ENCODE measurements around the gene PATL2. TPM values are rescaled to one million over a fixed set of nuclear protein-coding genes. Genes with fewer than 3 reads are reported as not detected.

PATL2 gene
- total RNA-seq, 2 experiments from 2014 or later = 4.8 to 8.8 TPM

GRCh38 chr15:44623178-44623577 lies 87.9 kb downstream of the PATL2 start:
- H3K27ac ChIP-seq (ENCODE audit: low read depth, low read length, poor library complexity, severe bottlenecking) = no peak overlapping the region
- no peaks in the 10 kb centered on the region for H3K9me2 ChIP-seq (ENCODE audit: insufficient read depth, low read length)
- intact Hi-C loops (cut with micrococcal nuclease; ENCODE audit: unreplicated experiment) = no loop called here
- TF ChIP-seq EZH2phosphoT487 (IDR thresholded peaks at IDR 0.05; ENCODE audit: borderline replicate concordance, low read depth, low read length) (no peak), CTCF (conservative IDR thresholded peaks at IDR 0.05; ENCODE audit: low read length) (no peak)
- H3K4me2 ChIP-seq (ENCODE audit: low read length) = no peak overlapping the region
- DNase-seq (ENCODE audit: low spot score) = no peak
- peaks cover 90% of the 10 kb centered on the region for H3K36me3 ChIP-seq (ENCODE audit: insufficient read depth, low read length)
- no peak overlapping the region for H2AFZ ChIP-seq (ENCODE audit: low read length)
- H3K79me2 ChIP-seq (ENCODE audit: insufficient read depth, low read depth, low read length) = no peaks in the 10 kb centered on the region
- CTCF ChIA-PET (ENCODE audit: unreplicated experiment) = no interaction called here
- no peaks in the 10 kb centered on the region for H3K9me3 ChIP-seq (ENCODE audit: low read length)
- no peak overlapping the region for H3K4me3 ChIP-seq (ENCODE audit: low read depth, low read length, poor library complexity, severe bottlenecking)
- POLR2A ChIA-PET = interaction anchor here (0.6 kb wide), 1 partner anchor 1276 kb away, joined by 3 read pairs; no protein-coding TSS in a partner anchor
- no peaks in the 10 kb centered on the region for H3K4me1 ChIP-seq (ENCODE audit: insufficient read depth, low read length, poor library complexity, severe bottlenecking)
- H4K20me1 ChIP-seq (ENCODE audit: insufficient read depth, low read length) = no peaks in the 10 kb centered on the region
- no TSS peak for BruUV-seq (replicated peaks)

- Histone ChIP-seq H3K4me1 (ENCODE audit: insufficient read depth, low read length, poor library complexity, severe bottlenecking) (no peaks in the 10 kb centered on the region), H3K9me3 (ENCODE audit: low read length) (no peaks in the 10 kb centered on the region), H3K36me3 (ENCODE audit: insufficient read depth, low read length) (peaks cover 92% of the 10 kb centered on the region), H3K4me3 (ENCODE audit: low read depth, low read length, poor library complexity, severe bottlenecking) (no peak overlapping the region), H3K79me2 (ENCODE audit: insufficient read depth, low read depth, low read length) (no peaks in the 10 kb centered on the region), H4K20me1 (ENCODE audit: insufficient read depth, low read length) (no peaks in the 10 kb centered on the region), H3K27ac (ENCODE audit: low read depth, low read length, poor library complexity, severe bottlenecking) (no peak overlapping the region), H3K9me2 (ENCODE audit: insufficient read depth, low read length) (no peaks in the 10 kb centered on the region), H3K4me2 (ENCODE audit: low read length) (no peak overlapping the region), H2AFZ (ENCODE audit: low read length) (no peak overlapping the region)
- BruUV-seq (replicated peaks) = no TSS peak
- intact Hi-C loops (cut with micrococcal nuclease; ENCODE audit: unreplicated experiment) = no loop called here
- DNase-seq (ENCODE audit: low spot score) = no peak
- no peak for TF ChIP-seq EZH2phosphoT487 (IDR thresholded peaks at IDR 0.05; ENCODE audit: borderline replicate concordance, low read depth, low read length)
- TF ChIP-seq CTCF (conservative IDR thresholded peaks at IDR 0.05; ENCODE audit: low read length) = no peak
- ChIA-PET CTCF (ENCODE audit: unreplicated experiment) (no interaction called here), POLR2A (interaction anchor here (2.2 kb wide), 1 partner anchor 21 kb away, joined by 4 read pairs; no protein-coding TSS in a partner anchor)
Observed at GRCh38 chr15:44620081-44620480, 91.0 kb downstream of the PATL2 start.

- Histone ChIP-seq H4K20me1 (ENCODE audit: insufficient read depth, low read length) (no peaks in the 10 kb centered on the region), H3K9me2 (ENCODE audit: insufficient read depth, low read length) (no peaks in the 10 kb centered on the region), H3K9me3 (ENCODE audit: low read length) (no peaks in the 10 kb centered on the region), H3K4me3 (ENCODE audit: low read depth, low read length, poor library complexity, severe bottlenecking) (no peak overlapping the region), H3K27ac (ENCODE audit: low read depth, low read length, poor library complexity, severe bottlenecking) (no peak overlapping the region), H3K4me1 (ENCODE audit: insufficient read depth, low read length, poor library complexity, severe bottlenecking) (no peaks in the 10 kb centered on the region), H3K4me2 (ENCODE audit: low read length) (no peak overlapping the region), H3K36me3 (ENCODE audit: insufficient read depth, low read length) (peaks cover 91% of the 10 kb centered on the region), H2AFZ (ENCODE audit: low read length) (no peak overlapping the region), H3K79me2 (ENCODE audit: insufficient read depth, low read depth, low read length) (no peaks in the 10 kb centered on the region)
- ChIA-PET POLR2A (no interaction called here), CTCF (ENCODE audit: unreplicated experiment) (no interaction called here)
- TF ChIP-seq EZH2phosphoT487 (IDR thresholded peaks at IDR 0.05; ENCODE audit: borderline replicate concordance, low read depth, low read length) = no peak
- intact Hi-C loops (cut with micrococcal nuclease; ENCODE audit: unreplicated experiment) = no loop called here
- no TSS peak for BruUV-seq (replicated peaks)
- no peak for DNase-seq (ENCODE audit: low spot score)
Observed at GRCh38 chr15:44616974-44617373, 94.1 kb downstream of the PATL2 start.

Small RNA genes within 50 kb of the gene (small RNA-seq; reads per million reads assigned to genes)
- gene RF00019 = not detected

Other genes with a start within 250 kb of the PATL2 start
- 41.3 and 49.4 TPM in 2 replicates for gene EIF3J, start 174.2 kb downstream of the PATL2 start, total RNA-seq (2014; rRNA removed; shearing (Covaris generic))
- gene EIF3J, start 174.2 kb downstream of the PATL2 start, total RNA-seq (2022) = 129 and 131 TPM in 2 replicates
- 65.2 and 69.1 TPM in 2 replicates for gene SPG11, start 47.7 kb downstream of the PATL2 start, total RNA-seq (2014; rRNA removed; shearing (Covaris generic))
- 92.8 and 126 TPM in 2 replicates for gene SPG11, start 47.7 kb downstream of the PATL2 start, total RNA-seq (2022)
- gene B2M, start 194 bp upstream of the PATL2 start, total RNA-seq (2014; rRNA removed; shearing (Covaris generic)) = 1,738 and 1,761 TPM in 2 replicates
- 1,161 and 1,369 TPM in 2 replicates for gene B2M, start 194 bp upstream of the PATL2 start, total RNA-seq (2022)
- 9.8 and 16.3 TPM in 2 replicates for gene TRIM69, start 25.2 kb upstream of the PATL2 start, total RNA-seq (2014; rRNA removed; shearing (Covaris generic))
- gene TRIM69, start 25.2 kb upstream of the PATL2 start, total RNA-seq (2022) = 29.1 and 33.7 TPM in 2 replicates
- gene TERB2, start 245.4 kb upstream of the PATL2 start, total RNA-seq (2014; rRNA removed; shearing (Covaris generic)) = not detected in 2 replicates
- gene TERB2, start 245.4 kb upstream of the PATL2 start, total RNA-seq (2022) = not detected in 2 replicates

Measured in OCI-LY7 (cell line).